ENCODE measurements around the gene LPP.

LPP gene

DNA sequence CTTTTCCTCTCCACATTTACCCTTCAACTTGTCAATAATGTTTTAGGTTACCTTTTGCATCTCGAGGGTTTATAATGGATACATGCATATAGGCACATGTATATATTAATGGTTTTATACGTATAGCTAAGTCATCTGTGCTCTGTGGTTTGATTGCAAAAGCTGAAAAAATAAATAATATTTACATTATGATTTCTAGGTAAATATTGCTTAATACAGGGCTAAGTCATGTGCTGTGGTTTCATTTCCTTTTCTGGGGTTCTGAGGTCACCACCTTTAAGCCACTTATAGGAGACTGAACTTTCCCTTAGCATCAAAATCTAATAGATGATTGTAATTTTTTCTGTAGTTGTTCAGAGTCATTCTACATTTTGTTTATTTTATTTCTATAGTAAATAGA lies 33.1 kb downstream of the LPP start:
- Histone ChIP-seq H3K27me3 (ENCODE audit: control insufficient read depth, low read length) (no peaks in the 10 kb centered on the region), H3K4me2 (ENCODE audit: low read length) (peak overlapping the region; percentile 31; the same call in 1 of the 2 replicates), H3K9me2 (replicated peaks; ENCODE audit: control insufficient read depth, low read length) (no peaks in the 10 kb centered on the region), H3F3A (ENCODE audit: control insufficient read depth, insufficient read depth) (peaks cover 3% of the 10 kb centered on the region; the same call in 1 of the 2 replicates), H3K27ac (ENCODE audit: low read depth, low read length) (no peak overlapping the region), H3K79me2 (ENCODE audit: control insufficient read depth, low read length) (no peaks in the 10 kb centered on the region), H3K4me1 (ENCODE audit: control insufficient read depth, low read length) (peaks cover 27% of the 10 kb centered on the region), H4K20me1 (ENCODE audit: control insufficient read depth, insufficient read depth, low read depth, low read length) (no peaks in the 10 kb centered on the region), H3K9me3 (ENCODE audit: control insufficient read depth, insufficient read depth, low read length) (no peaks in the 10 kb centered on the region), H3K36me3 (ENCODE audit: control insufficient read depth, low read length) (no peaks in the 10 kb centered on the region; the same call in 1 of the 2 replicates), H3K4me3 (ENCODE audit: low read length) (no peak overlapping the region)
- TF ChIP-seq, protein P1, sequence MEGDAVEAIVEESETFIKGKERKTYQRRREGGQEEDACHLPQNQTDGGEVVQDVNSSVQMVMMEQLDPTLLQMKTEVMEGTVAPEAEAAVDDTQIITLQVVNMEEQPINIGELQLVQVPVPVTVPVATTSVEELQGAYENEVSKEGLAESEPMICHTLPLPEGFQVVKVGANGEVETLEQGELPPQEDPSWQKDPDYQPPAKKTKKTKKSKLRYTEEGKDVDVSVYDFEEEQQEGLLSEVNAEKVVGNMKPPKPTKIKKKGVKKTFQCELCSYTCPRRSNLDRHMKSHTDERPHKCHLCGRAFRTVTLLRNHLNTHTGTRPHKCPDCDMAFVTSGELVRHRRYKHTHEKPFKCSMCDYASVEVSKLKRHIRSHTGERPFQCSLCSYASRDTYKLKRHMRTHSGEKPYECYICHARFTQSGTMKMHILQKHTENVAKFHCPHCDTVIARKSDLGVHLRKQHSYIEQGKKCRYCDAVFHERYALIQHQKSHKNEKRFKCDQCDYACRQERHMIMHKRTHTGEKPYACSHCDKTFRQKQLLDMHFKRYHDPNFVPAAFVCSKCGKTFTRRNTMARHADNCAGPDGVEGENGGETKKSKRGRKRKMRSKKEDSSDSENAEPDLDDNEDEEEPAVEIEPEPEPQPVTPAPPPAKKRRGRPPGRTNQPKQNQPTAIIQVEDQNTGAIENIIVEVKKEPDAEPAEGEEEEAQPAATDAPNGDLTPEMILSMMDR (IDR thresholded peaks at IDR 0.05; ENCODE audit: low read depth, low read length, poor library complexity, severe bottlenecking): no peak
- TF ChIP-seq EZH2phosphoT487 (IDR thresholded peaks at IDR 0.05; ENCODE audit: borderline replicate concordance, low read length): no peak

DNA sequence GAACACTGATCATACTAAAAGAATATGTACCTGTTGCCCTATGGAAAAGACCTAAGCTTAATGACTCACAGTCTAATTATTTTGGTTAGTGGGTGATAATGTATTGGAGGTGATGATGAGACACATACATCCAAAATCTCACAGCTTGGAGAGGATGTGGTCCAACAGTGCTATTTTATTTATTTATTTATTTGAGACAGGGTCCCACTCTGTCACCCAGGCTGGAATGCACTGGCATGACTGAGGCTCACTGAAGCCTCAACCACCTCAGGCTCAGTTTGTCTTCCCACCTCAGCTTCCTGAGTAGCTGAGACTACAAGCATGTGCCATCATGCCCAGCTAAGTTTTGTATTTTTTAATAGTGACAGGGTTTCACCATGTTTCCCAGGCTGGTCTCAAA lies 35.0 kb downstream of the LPP start:
- Histone ChIP-seq H3K4me2 (ENCODE audit: low read length) (no peak overlapping the region), H3K9me2 (replicated peaks; ENCODE audit: control insufficient read depth, low read length) (no peaks in the 10 kb centered on the region), H3K4me3 (ENCODE audit: low read length) (no peak overlapping the region), H3K79me2 (ENCODE audit: control insufficient read depth, low read length) (no peaks in the 10 kb centered on the region), H3K27me3 (ENCODE audit: control insufficient read depth, low read length) (no peaks in the 10 kb centered on the region), H4K20me1 (ENCODE audit: control insufficient read depth, insufficient read depth, low read depth, low read length) (no peaks in the 10 kb centered on the region), H3K4me1 (ENCODE audit: control insufficient read depth, low read length) (peaks cover 17% of the 10 kb centered on the region), H3K27ac (ENCODE audit: low read depth, low read length) (no peak overlapping the region), H3K36me3 (ENCODE audit: control insufficient read depth, low read length) (no peaks in the 10 kb centered on the region; the same call in 1 of the 2 replicates), H3F3A (ENCODE audit: control insufficient read depth, insufficient read depth) (peaks cover 3% of the 10 kb centered on the region; the same call in 1 of the 2 replicates), H3K9me3 (ENCODE audit: control insufficient read depth, insufficient read depth, low read length) (no peaks in the 10 kb centered on the region)
- TF ChIP-seq, protein P1 (IDR thresholded peaks at IDR 0.05; ENCODE audit: low read depth, low read length, poor library complexity, severe bottlenecking): no peak
- TF ChIP-seq EZH2phosphoT487 (IDR thresholded peaks at IDR 0.05; ENCODE audit: borderline replicate concordance, low read length): no peak

DNA sequence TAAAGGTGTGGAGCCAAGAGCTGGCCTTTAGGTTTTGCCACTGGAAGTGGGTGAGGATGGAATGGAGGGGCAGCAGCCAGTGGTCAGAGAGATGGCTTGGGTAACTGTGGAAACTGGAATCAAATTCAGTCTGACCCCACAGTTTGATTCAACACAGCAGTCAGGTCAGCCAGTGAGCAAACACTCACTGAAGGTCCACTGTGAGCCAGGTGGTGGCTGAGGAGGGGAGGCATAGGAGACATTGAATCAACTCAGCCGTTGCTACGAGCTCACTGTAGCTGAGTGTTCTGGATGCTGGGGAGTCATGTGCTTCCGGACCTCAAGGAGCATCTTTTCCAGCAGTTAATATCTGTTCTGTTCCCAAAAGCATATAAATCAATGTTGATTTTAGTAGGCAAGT lies 37.5 kb downstream of the LPP start:
- H3K79me2 ChIP-seq (ENCODE audit: control insufficient read depth, low read length): no peaks in the 10 kb centered on the region

More for the DNA sequence above, 37.5 kb downstream of the LPP start:
- Histone ChIP-seq H3K27me3 (ENCODE audit: control insufficient read depth, low read length) (no peaks in the 10 kb centered on the region), H3K4me1 (ENCODE audit: control insufficient read depth, low read length) (peaks cover 17% of the 10 kb centered on the region), H3K9me2 (replicated peaks; ENCODE audit: control insufficient read depth, low read length) (no peaks in the 10 kb centered on the region), H3K4me3 (ENCODE audit: low read length) (no peak overlapping the region), H3K27ac (ENCODE audit: low read depth, low read length) (no peak overlapping the region), H3K36me3 (ENCODE audit: control insufficient read depth, low read length) (no peaks in the 10 kb centered on the region; the same call in 1 of the 2 replicates), H4K20me1 (ENCODE audit: control insufficient read depth, insufficient read depth, low read depth, low read length) (no peaks in the 10 kb centered on the region), H3K4me2 (ENCODE audit: low read length) (no peak overlapping the region), H3K9me3 (ENCODE audit: control insufficient read depth, insufficient read depth, low read length) (no peaks in the 10 kb centered on the region), H3F3A (ENCODE audit: control insufficient read depth, insufficient read depth) (peaks cover 3% of the 10 kb centered on the region; the same call in 1 of the 2 replicates)
- TF ChIP-seq, protein P1 (IDR thresholded peaks at IDR 0.05; ENCODE audit: low read depth, low read length, poor library complexity, severe bottlenecking): no peak
- no peak for TF ChIP-seq EZH2phosphoT487 (IDR thresholded peaks at IDR 0.05; ENCODE audit: borderline replicate concordance, low read length)
